SK-N-SH (cell line): Measurements from ENCODE around the gene PPP2R5C.

Experiments
- YY1 ChIP-seq: IDR thresholded peaks from 2 replicates; pipeline ENCODE4 v1.4.0; 2012; ENCODE audit warnings: low read depth, mild to moderate bottlenecking
- TF ChIP-seq, protein P1 (sequence below): IDR thresholded peaks from 2 replicates; pipeline ENCODE4 v1.4.0; 2012; ENCODE audit warnings: low read depth

DNA sequence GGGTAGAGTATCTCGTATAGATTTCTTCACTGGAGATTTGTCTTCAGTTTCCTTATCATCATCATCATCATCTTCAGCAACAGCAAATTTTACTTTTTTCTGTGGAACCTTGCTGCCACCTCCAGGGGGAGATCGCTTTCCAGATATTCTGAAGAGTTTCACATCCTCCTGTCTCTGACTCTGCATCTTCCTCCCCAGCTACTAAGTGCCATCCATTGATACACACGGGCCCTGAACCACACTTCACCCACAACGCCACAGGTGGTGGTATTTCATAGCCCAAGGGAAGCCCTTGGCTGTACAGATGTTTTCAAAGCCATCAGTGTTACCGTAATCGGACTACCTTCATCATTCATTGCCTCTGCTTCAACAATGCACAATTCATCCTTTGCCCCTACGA is 82.2 kb downstream of the PPP2R5C start:
- TF ChIP-seq, protein P1, sequence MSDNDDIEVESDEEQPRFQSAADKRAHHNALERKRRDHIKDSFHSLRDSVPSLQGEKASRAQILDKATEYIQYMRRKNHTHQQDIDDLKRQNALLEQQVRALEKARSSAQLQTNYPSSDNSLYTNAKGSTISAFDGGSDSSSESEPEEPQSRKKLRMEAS, result no peak
- no peak for TF ChIP-seq YY1
